SIG-M5 treated with dmso at 0.1 percent for 504 hours (cell line): ENCODE measurements around the gene LMX1B.
"Not testable (repeated sequence)": the region's sequence is repeated elsewhere in the genome, so short reads cannot be mapped to it uniquely, and the experiment has no call there.

Experiments
- DNase-seq: peaks from one replicate; lab custom pipeline; 2025; ENCODE audit not compliant: unreplicated experiment; lab: John Stamatoyannopoulos, UW

The LMX1B gene

DNA sequence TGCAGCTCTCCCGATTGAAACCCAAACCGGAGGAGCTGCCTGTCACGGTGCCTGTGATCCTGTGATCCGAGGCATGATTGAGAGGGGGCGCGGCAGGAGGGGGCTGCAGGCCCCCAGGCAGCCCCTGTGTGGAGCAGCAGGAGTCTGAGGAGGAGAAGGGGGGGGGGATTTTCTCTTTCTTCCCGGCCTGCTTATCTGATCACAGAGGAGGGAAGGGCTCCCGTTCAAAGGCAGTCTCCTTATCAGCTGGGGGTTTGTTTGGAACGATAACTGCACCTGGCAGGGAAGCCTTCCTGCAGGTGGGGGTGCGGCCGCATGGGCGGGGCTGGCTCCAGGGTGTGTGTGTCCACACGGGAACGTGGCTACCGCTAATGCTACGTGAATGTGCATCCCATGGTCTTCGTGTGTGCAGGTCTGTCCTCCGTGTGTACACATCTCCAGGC is 38.4 kb downstream of the LMX1B start:
- DNase-seq = no peak

DNA sequence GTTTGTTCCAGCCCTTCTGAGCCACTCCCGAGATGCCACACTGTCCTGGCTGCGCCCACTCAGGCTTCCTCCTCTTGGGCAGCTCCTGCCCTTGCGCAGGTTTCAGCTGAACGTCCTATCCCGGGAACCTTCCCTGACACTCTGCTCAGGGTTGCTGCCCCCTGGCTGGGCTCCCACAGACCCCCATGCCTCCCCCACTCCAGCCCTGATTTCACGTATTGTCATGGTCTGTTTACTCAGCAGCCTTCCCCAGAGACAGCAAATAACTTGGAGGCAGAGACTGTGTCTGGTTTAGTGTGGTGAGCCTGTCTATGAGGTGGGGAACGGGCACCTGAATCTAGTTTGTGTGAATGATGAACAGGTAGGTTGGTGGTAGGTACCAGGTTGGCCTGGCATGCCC is 40.4 kb downstream of the LMX1B start:
- no peak for DNase-seq

DNA sequence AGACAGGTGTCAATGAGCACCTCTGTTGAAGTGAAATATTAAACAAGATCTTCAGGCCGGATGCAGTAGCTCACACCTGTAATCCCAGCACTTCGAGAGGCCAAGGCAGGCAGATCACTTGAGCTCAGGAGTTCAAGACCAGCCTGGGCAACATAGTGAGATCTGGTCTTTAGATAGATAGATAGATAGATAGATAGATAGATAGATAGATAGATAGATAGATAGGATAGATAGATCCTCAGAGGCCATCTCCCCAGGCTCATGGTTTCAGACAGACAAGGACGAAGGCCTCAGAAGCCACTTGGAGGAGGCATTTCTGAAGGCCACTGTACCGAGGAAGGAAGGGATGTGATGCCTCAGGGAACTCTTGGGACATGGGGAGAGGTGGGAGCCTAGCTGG is 42.5 kb downstream of the LMX1B start:
- DNase-seq = not testable (repeated sequence)

DNA sequence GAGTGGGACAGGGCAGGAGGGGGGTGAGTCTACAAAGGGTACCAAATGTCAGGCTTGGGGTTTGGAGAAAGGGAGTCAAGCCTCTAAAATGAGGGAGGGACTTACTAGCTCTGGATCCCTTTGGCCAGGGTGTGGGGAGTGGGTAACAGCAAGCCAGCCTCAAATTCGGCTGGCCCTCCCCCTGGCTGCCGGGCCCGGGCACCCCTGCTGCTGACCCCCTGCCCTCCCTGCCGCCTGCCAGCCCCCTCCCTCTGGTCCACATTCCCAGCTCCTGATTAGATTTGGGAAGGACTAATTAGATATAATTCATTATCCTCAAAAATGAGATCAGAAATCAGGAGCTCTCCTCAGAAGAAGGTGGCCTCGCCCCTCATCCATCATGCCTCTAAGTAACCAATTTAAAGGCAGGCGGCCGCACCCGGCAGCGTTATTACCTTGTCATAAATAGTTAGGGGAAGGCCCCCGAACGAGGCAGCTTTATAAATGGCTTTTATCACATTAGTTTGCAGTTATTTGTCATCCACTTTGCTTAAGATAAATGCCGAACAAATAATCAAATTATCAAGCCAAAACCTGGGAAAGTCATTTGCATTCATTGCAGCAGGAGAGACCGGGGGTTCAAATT is 44.6 kb downstream of the LMX1B start:
- DNase-seq = no peak

DNA sequence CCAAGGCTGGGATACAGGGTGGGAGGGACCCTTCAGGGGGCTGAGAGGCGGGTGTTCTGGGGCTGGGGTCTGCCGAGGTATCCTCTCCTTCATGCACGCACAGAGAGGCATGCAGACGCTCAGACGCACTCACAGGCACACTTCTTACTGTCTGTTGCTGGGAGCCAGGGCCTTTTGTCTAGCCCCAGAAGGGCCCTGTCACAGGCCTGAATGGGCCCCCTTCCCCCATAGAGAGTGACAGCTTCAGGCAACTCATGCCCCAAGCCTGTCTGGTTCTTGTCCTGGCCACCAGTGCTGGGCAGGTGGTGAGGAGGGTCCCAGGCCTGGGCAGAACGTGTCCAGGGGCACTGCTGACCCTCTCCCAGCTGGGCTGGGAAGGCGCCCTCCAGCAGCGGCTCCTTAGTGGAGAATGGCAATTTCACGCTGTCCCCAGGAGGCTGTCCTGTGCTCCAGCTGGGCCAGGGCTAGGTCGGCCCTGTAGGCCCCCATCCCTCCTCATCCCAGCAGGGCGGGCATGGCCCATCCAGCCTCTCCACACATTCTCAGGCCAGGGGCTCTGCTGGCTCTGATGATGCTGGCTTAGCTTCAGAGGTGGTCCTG is 45.3 kb downstream of the LMX1B start:
- DNase-seq = no peak

DNA sequence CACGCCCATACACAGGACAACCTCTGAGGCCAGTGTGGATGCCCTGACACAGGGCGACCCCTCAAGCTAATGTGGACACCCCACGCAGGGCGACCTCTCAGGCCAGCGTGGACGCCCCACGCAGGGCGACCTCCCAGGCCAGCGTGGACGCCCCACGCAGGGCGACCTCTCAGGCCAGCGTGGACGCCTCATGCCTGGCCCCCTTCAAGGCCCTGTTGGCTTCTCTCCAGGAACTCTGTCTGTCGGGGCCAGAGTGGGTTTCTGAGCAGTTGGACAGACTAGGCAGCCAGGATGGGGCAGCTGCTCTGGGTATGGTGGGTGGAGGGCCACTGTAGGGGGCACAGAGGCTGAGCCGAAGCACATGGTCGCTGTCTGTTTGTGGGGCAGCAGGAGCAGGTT is 47.4 kb downstream of the LMX1B start:
- no peak for DNase-seq

DNA sequence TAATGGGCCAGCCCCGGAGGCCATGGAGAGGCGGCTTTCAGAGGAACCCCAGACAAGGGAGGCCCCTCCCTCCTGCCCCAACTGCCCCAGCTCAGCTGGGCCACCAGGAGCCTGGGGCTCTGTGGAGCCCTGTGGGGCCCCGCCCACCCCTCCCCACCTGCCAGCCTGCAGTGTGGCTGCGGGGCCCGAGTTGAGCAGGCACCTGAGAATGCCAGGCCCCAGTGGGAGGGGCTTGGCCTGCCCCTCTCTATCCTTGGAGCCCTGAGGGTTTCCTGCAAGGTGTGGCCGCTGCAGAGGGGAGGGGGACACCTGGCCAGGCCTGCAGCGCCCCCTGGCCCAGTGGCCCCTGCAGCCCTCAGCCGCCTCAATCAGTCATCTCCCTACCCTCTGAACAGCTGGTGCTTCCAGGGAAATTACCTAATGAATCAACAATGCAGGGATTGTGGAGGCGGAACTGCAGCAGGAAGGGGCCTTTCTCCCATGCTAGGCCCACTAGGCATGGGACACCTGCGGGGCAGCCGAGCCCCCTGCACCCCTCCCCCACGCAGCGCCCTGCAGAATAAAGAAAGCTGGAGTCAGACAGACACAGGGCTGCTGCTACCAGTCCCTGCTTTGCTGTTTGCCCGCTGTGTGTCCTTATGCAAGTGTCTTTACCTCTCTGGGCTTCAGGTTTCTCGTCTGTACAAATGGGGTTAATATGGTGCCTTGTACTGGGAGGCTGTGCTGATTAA is 48.0 kb downstream of the LMX1B start:
- peak; percentile 37 for DNase-seq

DNA sequence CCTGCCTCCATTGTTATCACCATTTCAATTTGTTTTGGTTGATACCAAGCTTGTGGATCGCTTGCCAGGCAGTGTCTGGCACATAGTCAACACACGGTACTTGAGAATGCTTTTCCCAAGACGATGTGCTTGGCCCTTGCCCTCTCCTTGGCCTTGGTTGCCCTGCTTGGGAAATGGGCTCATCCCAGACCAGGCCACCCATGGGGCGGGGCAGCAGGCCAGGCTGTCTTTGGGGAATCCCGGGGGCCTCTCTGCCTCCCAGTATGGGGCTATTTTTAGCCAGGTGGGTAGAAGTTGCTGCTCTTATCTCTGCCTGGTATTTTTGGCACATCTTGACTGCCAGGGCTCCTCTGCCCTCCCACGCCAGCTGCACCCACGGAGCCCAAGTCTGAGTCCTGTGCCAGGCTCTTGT is 49.9 kb downstream of the LMX1B start:
- DNase-seq = no peak

DNA sequence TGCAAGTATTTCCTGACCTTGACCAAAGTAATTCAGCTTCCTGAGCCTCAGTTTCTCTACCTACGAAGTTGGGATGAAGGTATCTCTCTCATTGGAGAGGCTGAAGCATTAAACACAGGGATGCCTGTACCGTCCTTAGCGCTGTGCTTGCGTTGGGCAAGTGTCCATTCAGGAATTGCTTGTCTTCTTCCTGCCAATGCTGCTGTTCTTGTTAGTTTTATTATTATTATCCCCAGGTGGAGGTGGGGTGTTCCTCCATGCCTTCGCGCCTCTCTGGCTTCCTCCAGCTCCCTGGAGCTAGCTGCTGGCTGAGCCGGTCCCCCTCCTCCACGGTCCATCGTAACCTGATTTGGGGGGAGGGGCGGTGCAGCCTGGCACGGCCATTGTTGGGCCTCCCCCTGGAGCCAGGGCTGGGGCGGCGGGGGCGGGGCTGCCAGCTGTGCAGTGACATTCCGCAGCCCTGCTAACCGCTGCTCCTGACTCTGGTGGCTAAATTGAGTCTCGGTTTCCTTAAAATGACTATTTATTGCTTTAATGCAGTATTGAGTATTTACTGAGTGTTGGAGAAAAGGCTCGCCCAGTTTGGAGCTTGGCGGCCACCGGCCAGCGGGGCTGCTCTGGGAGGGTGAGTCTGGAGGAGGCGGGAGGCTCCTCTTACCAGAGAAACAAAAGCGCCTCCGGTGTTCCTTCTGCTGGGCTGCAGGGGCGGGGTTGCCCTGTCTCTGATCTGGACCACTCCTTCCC is 51.3 kb downstream of the LMX1B start:
- DNase-seq = no peak

DNA sequence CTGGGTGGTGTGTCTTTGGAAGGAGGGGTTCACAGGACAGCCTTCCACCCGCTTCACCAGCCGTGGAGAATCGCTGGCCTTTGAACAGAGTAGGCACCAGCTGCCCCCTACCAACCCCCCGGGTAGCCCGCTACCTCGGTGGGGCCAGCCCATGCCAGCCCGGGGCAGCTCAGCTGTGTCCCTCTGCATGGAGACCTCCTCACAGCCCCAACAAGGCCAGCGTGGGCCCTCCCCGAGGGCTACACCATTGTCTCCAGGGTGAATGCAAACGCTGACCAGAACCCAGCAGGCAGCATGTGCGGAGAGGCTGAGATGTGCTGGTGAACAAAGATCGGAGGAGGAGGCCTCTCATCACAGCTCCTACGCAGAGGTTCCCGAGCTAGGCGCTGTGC is 51.9 kb downstream of the LMX1B start:
- DNase-seq = no peak

DNA sequence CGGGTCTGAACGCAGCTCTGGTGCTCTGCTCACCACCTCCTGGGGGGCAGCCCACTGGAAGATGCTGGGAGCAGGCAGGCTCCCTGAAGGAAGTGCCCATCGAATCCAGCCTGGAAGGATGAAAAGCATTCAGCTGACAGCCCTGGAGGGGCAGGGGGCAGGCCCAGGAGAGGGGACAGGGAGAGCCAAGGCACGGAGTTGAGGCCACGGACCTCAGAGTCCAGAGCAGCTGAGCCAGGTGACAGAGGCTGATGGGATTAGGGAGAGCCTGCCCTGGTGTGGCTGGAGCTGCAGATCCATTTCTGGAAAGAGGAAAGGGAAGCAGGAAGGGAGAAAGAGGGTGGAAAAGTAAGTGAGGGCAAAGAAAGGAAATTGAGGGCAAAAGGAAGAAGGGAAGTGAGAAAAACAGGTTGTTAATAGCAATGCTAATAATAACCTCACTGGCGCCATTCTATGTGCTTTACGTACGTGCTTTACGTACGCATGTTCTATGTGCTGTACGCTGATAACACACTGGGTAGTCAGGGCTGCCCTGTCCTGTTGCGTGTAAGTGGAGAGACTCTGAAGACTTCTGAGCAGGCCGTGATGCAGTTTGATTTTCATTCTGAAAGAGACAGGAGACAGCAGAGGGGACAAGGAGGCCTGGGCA is 52.6 kb downstream of the LMX1B start:
- no peak for DNase-seq

DNA sequence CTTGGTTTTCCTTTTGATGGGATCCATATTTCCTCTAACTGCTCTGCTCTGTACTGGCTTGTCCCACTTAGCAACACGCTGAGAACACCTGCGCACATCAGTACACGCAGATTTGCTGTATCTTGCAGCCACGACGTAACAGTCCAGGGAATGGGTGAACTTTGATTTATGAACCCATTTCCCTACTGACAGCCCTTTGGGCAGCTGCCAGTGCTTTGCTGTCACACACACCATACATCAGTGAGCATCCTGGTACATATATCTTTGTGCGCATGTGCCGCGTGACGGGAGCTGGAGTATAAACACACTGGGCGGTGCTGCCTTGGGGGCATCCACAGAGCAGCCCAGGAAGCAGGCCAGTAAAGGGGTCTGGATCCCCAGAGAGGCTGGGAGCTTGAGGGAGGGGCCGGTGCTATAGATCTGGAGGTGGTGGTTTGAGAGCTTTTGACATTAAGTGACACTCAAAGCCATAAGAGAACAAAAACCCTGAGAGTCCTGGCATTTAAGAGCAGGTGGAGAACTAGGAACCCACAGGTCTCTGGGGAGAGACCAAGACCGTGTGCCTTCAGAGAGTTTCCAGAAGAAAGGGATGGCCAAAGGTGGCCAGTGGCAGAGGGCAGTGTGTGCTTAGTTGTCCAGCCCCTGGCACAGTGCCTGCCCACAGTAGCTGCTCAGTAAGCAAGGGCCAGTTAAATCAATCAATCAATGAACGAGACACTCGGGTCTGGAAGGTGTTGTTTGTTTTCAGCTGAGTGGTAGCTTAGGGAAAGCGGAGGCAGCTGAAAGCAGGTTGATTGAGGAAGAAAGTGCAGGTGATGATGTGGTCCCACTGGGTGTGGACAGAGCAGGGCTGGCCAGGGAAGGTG is 53.7 kb downstream of the LMX1B start:
- no peak for DNase-seq

DNA sequence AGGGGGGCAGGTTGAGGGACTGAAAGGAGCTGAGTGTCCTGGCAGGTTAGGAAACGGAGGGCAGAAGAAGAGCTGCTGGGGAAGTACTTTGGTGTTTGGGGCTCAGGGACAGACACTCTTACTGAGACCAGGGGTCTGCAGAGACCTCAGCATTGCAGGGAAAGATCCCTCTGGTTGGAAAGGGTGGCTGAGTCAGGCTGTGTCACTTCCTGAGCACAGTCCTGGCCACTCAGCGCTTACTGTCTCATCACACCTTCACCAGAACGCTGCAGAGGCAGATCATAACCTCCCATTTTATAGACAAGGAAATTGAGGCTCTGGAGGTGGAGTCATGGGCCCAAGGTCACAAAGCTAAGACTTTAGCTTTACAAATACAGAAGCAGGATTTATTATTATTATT is 54.3 kb downstream of the LMX1B start:
- DNase-seq = no peak

DNA sequence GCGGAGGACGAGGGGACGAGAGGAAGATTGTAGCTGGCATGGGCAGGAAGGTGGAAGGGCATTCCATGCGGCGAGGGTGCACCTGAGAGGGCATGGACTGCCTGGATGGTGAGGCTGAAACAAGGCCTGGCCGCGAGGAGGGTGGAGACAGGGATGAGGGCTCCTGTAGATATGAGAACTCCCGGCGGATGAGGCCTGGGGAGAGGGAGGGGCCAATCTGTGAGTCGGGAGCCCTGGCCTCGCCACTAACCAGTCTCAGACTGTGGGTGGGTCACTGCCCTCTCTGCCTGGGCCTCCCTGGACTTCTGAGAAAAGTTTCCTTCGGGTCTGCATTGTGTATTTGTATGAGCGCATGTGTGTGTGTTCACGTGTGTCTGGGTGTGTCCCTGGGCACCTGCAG is 55.4 kb downstream of the LMX1B start:
- DNase-seq = no peak

DNA sequence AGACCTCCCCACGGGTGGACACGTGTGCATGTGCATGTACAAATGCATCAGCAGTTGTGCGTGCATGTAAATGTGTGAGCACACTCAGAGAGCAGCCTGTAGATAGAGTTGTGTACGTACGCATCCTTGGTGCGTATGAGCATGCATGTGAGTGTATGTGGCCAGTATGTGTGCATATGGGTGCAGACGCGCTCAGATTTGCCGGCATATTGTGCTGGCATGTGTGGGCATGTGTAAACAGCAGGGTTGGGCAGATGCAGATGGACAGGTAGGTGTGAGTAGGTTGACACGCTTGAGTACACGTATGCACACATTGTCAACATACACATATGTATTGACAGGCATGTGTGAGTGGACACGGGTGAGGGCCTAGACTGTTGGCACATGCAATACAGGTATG is 56.5 kb downstream of the LMX1B start:
- no peak for DNase-seq

DNA sequence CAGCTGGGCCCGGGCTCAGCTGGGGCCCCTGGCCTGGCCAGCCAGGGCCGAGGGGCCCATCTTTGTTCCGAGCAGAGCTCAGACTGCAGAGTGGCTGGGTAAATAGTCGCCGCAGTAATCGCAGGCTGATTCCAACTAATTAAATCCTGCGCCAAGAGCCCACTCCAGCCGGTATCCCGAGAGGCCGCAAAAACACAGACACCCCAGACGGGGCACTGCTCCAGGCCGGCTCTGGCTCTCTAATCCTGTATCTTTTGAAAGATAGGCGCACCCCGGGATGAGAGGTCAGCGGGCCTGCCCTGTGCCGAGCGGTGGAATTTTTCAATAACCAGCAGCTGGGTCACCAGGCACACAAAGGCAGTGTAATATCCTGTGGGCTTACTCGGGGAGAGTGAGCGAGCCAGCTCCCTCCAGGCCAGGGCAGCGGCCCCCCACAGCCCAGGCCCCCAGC is 57.7 kb downstream of the LMX1B start:
- DNase-seq = no peak

DNA sequence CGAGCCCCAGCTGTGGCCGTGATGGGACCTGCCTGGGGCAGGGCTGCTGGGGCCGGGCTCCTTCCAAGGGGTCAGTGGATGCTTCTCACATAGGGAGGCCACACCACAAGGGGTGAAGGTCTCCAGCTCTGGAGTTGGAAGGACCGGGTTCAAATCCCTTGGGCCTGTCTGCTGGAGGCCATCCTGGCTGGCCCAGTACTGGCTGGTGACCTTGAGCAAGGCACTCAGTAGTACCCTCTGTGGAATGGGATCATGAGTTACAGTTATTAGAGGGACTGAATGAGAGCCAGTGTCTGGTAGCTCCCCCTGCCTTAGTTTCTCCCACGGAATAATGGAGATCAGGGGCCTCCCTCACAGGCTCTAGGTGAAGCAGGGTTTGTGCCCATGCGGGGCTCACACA is 58.3 kb downstream of the LMX1B start:
- no peak for DNase-seq

DNA sequence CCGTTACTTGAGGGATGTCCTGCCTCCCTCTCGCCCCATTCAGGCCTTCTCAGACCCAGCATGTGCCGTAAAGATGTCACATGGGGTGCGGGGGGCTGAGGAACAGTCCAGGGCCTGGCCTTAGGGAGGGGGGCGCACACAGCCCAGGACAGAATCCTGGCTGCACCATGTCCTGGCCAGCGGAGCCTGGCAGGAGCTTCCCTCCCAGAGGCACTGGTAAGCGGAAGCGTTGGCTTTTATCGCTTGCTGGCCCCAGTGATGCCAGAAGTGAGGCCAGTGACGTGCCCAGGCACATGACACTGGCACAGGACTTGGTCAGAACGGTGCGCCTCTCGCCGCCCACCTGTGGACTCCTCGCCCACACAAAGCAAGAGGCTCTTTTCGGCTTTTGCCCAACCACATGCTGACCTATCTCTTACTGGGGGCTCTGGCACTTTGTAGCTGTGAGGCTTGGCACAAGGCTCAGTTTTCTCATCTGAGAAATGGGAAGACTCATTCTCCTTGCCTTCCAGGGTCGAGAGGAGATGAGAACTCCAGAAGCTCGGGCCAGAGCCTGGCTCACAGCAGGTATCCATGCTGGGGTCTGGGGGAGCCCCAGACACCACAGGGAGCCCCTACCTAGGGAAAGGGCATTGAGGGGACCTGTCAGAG is 59.0 kb downstream of the LMX1B start:
- DNase-seq = no peak

DNA sequence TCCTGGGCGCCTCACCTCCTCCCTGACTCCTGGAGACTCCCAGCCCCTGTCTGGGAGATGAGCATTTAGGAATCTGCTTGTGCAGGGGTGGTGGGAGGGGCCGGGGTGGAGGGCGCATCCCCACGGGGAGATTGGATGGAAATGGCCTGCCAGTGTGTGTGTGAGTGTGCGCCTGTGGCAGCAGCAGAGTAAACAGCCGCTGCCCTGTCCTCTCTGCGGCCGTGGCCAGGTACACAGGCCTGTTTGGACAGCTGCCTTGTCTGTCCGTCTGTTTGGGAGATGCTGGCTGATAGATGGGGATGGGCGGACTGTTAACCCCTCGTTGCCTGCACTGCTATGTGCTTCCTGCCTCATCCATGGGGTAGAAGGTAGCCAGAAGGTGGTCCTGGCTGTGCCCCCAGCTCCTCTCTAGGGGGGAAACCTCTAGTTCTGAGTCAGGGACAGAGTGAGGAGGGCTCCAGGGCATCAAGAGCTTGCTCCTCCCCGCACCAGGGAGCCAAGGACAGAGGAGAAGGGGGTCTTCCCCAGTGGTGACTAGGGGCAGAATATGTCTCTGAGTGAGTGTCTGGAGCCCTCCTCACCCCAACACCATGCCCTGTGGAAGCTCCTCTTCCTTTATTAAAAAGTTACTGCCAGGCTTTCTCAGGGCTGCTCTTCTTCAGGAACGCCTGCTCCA is 60.1 kb downstream of the LMX1B start:
- no peak for DNase-seq
